ENCODE data around the gene HINT1. TPM values are rescaled to one million over a fixed set of nuclear protein-coding genes. Genes with fewer than 3 reads are reported as not detected.

Gene HINT1
- total and polyA plus RNA-seq, 2 experiments from 2014 or later: 268 to 463 TPM

DNA sequence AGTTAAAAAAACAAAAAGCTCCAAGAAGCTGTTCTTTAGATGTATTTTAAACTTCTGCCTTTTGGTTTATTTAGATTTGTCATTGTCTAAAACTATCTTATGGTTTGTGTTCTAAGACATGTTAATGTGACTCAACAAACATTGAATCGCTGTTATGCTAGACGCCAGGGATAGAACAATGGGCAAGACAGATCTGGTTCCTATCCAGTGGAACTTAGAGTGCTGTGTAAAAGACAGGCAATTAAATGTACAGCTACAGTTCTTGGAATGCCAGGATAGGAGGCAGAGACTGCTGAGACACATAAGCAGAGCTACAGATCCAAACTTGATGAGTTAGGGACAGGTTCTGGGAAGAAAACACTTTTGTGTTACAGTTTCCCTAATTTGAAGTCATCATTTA, 28.1 kb upstream of the HINT1 start:
- no peaks in the 10 kb centered on the region for H4K20me1 ChIP-seq (ENCODE audit: insufficient read depth, poor library complexity, severe bottlenecking)
- H3K36me3 ChIP-seq (replicated peaks; ENCODE audit: insufficient read depth, low read depth): no peaks in the 10 kb centered on the region
- H2AFZ ChIP-seq: no peak overlapping the region
- no peaks in the 10 kb centered on the region for H3K9me2 ChIP-seq (replicated peaks; ENCODE audit: insufficient read depth)
- H3K4me3 ChIP-seq: no peak overlapping the region
- no peaks in the 10 kb centered on the region for H3K79me2 ChIP-seq
- no peaks in the 10 kb centered on the region for H3K27me3 ChIP-seq
- DNase-seq (ENCODE audit: low spot score): no peak
- no peaks in the 10 kb centered on the region for H3K4me1 ChIP-seq (ENCODE audit: insufficient read depth)
- H3K4me2 ChIP-seq: no peak overlapping the region
- TF ChIP-seq EZH2phosphoT487 (IDR thresholded peaks at IDR 0.05; ENCODE audit: low read depth, severe bottlenecking, unreplicated experiment) (no peak), EZH2 (IDR thresholded peaks at IDR 0.05; ENCODE audit: borderline replicate concordance) (no peak), CTCF (IDR thresholded peaks at IDR 0.05; ENCODE audit: poor library complexity) (no peak)
- no peaks in the 10 kb centered on the region for H3K9me3 ChIP-seq (ENCODE audit: low read depth)
- H3K27ac ChIP-seq: no peak overlapping the region
- 32% methylated on average over 2 of the region's 2 CpGs for WGBS (ENCODE audit: low lambda C conversion rate, missing lambda C conversion rate)

GRCh38 chr5:131186561-131187256, 21.7 kb upstream of the HINT1 start:
- no peak for TF ChIP-seq EZH2phosphoT487 (IDR thresholded peaks at IDR 0.05; ENCODE audit: low read depth, severe bottlenecking, unreplicated experiment)
- no peak for TF ChIP-seq EZH2 (IDR thresholded peaks at IDR 0.05; ENCODE audit: borderline replicate concordance)
- TF ChIP-seq CTCF (IDR thresholded peaks at IDR 0.05; ENCODE audit: poor library complexity): no peak
- no peak overlapping the region for H3K27ac ChIP-seq
- H3K36me3 ChIP-seq (replicated peaks; ENCODE audit: insufficient read depth, low read depth): no peaks in the 10 kb centered on the region
- WGBS (ENCODE audit: low lambda C conversion rate, missing lambda C conversion rate): 89% methylated on average over 3 of the region's 3 CpGs
- H3K4me3 ChIP-seq: no peak overlapping the region
- H4K20me1 ChIP-seq (ENCODE audit: insufficient read depth, poor library complexity, severe bottlenecking): no peaks in the 10 kb centered on the region
- H3K4me2 ChIP-seq: no peak overlapping the region
- no peaks in the 10 kb centered on the region for H3K9me2 ChIP-seq (replicated peaks; ENCODE audit: insufficient read depth)
- H3K79me2 ChIP-seq: no peaks in the 10 kb centered on the region
- H3K27me3 ChIP-seq: no peaks in the 10 kb centered on the region
- H3K4me1 ChIP-seq (ENCODE audit: insufficient read depth): no peaks in the 10 kb centered on the region
- DNase-seq (ENCODE audit: low spot score): no peak
- no peaks in the 10 kb centered on the region for H3K9me3 ChIP-seq (ENCODE audit: low read depth)
- no peak overlapping the region for H2AFZ ChIP-seq

- no peak for DNase-seq (ENCODE audit: low spot score)
- Histone ChIP-seq H3K4me1 (ENCODE audit: insufficient read depth) (no peaks in the 10 kb centered on the region), H4K20me1 (ENCODE audit: insufficient read depth, poor library complexity, severe bottlenecking) (no peaks in the 10 kb centered on the region), H3K79me2 (no peaks in the 10 kb centered on the region), H3K9me3 (ENCODE audit: low read depth) (no peaks in the 10 kb centered on the region), H3K36me3 (replicated peaks; ENCODE audit: insufficient read depth, low read depth) (no peaks in the 10 kb centered on the region), H3K4me2 (no peak overlapping the region), H3K4me3 (no peak overlapping the region), H3K27ac (no peak overlapping the region), H3K27me3 (no peaks in the 10 kb centered on the region), H2AFZ (no peak overlapping the region), H3K9me2 (replicated peaks; ENCODE audit: insufficient read depth) (no peaks in the 10 kb centered on the region)
- TF ChIP-seq CTCF (IDR thresholded peaks at IDR 0.05; ENCODE audit: poor library complexity) (no peak), EZH2 (IDR thresholded peaks at IDR 0.05; ENCODE audit: borderline replicate concordance) (no peak), EZH2phosphoT487 (IDR thresholded peaks at IDR 0.05; ENCODE audit: low read depth, severe bottlenecking, unreplicated experiment) (no peak)
These were observed 20.6 kb upstream of the HINT1 start for GRCh38 chr5:131185523-131186104.

All from hepatocyte (in vitro differentiated cells).